Stimulated activated CD8-positive, alpha-beta memory T cell treated with anti-CD3 and anti-CD28 coated beads, Interleukin-7, amount 100 ng/mL, for 24 hours (primary cell): Measurements from ENCODE around the gene KIF5A.
A peak's percentile ranks its signal among the peaks of the same experiment; 100 is the strongest.
"Not testable (repeated sequence)": the region's sequence is repeated elsewhere in the genome, so short reads cannot be mapped to it uniquely, and the experiment has no call there.

ENCODE experiments used
- DNase-seq: peaks from one replicate; pipeline ENCODE4 v3.0.0-alpha.2; 2020; ENCODE audit warnings: low read depth

The KIF5A gene

DNA sequence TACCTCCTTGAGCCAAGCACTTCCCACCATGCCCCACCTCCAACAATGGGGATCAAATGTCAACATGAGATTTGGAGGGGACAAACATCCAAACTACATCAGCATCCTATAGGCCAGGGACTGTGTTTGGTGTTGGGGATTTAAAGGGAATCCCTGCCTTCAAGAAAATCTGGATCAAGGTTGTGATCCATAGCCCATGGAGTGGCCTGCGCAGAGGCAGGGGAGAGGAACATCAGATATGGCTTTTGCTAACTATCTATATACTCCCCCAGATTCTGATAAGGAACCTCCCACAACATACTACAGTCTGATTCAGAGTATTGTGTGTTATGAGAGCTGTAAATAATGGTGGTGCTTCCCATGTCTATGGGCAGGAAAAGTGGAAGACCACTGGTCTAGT lies 5.1 kb downstream of the KIF5A start:
- DNase-seq = no peak

DNA sequence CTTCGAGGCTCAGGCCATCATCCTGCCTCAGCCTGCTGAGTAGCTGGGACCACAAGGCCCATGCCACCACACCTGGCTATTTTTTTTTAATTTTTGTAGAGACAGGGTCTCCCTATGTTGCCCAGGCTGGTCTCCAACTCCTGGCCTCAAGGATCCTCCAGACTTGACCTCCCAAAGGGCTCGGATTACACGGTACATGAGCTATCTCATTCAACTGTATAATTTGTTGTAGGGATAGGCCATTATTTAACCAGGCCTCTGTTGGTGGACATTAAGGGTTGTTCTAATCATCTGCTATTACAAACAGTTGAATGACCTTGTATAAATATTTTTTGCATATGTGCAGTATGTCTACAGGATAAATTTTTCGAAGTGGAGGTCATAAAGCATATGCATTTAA lies 9.0 kb downstream of the KIF5A start:
- DNase-seq = no peak

DNA sequence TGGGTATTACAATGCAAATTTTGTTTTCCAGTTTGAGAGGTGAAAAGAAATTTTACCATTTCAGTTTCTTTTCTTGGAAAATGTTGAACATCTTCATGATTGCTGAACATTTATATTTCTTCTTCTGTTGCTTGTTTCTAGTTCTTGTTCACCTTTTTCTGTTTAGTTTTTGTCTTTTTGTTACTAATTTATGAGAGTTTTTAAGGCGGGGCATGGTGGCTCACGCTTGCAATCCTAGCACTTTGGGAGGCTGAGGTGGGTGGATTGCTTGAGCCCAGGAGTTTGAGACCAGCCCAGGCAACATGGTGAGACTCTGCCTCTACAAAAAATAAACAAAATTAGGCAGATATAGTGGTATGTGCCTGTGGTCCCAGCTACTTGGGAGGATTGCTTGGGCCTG lies 10.7 kb downstream of the KIF5A start:
- no peak for DNase-seq

DNA sequence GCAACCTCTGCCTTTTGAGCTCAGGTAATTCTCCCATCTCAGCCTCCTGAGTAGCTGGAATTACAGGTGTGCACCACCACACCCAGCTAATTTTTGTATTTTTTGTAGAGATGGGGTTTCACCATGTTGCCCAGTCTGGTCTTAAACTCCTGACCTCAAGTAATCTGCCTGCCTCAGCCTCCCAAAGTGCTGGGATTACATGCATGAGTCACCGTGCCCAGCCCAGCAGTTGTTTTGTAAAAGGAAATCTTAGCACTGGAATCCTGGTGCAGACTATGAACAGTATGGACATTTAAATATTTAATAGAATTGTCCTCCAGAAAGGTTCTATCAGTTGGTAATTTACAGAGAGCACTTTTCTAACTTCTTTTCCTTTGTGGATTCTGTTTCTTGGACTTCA lies 11.3 kb downstream of the KIF5A start:
- DNase-seq = not testable (repeated sequence)

DNA sequence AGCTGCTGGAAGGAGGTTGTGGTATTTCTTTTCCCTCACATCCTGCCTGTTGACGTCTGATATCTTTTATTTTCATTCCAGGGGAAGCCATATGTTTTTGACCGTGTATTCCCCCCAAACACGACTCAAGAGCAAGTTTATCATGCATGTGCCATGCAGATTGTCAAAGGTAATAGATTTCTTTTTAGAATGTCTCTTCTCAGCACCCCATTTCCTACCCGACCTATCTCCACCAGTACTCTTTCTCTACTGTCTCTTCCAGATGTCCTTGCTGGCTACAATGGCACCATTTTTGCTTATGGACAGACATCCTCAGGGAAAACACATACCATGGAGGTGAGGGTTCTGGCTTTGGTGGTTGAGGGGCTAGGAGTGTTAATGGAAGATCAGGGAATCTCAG lies 13.5 kb downstream of the KIF5A start:
- no peak for DNase-seq

DNA sequence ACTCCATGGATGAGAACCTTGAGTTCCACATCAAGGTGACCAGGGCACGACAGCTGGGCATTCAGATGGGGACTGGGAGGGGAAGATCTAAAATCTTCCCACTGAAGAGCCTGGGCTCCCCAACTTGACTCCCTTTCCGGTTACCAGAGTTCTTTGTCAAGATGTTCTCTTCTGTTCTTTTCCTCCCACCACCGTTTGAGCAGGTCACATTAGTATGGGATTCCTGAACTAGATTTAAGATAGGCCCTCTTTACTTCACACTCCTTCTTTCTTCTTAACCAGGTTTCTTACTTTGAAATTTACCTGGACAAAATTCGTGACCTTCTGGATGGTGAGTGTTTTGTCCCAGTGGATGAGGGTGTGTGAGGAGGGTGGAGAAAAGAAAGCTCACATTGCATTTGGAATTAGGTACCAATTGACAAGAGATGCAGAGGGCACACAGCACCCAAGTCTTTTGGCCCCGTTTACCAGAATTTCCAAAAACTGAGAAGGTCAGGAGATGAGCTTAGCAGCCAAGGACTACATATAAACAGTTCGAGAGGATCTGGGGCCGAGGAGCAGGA lies 14.4 kb downstream of the KIF5A start:
- DNase-seq = no peak

DNA sequence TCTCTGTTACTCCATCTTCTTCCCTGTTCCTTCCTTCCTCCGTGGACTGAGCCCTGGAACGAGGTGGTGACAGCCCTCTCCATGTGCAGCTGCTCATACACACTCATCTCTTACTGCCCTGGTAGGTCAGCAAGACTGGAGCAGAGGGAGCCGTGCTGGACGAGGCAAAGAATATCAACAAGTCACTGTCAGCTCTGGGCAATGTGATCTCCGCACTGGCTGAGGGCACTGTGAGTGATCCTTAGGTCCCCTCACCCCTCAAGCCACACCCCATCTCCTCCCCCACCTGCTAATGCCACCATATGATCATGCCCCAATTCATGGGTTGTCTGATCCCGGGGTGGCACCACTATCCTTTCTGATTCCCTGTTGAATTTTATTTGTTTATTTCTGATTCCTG lies 19.0 kb downstream of the KIF5A start:
- DNase-seq = no peak

DNA sequence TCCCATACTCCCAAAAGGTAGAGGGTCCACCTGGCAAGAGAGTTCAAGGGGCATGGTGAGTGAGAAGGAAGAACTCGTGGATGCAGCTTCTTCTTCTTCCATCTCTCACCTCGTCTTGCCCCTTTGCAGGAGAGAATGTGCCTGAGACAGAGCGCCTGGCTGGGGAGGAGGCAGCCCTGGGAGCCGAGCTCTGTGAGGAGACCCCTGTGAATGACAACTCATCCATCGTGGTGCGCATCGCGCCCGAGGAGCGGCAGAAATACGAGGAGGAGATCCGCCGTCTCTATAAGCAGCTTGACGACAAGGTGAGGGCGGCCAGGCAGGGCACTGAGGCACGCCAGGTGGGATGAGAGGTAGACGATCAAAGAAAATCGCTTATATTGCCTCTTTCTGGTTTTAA lies 20.0 kb downstream of the KIF5A start:
- DNase-seq = no peak

DNA sequence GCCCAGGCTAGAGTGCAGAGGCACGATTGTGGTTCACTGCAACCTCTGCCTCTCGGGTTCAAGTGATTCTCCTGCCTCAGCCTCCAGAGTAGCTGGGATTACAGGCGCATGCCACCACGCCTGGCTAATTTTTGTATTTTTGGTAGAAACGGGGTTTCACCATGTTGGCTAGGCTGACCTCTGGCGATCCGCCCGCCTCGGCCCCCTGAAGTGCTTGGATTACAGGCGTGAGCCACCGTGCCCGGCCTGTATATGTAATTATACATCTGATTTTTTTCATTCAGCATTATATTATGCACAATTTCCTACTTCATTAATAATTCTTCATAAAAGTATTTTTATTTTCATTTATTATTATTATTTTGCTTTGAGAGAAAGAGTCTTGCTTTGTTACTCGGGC lies 20.6 kb downstream of the KIF5A start:
- DNase-seq = not testable (repeated sequence)

DNA sequence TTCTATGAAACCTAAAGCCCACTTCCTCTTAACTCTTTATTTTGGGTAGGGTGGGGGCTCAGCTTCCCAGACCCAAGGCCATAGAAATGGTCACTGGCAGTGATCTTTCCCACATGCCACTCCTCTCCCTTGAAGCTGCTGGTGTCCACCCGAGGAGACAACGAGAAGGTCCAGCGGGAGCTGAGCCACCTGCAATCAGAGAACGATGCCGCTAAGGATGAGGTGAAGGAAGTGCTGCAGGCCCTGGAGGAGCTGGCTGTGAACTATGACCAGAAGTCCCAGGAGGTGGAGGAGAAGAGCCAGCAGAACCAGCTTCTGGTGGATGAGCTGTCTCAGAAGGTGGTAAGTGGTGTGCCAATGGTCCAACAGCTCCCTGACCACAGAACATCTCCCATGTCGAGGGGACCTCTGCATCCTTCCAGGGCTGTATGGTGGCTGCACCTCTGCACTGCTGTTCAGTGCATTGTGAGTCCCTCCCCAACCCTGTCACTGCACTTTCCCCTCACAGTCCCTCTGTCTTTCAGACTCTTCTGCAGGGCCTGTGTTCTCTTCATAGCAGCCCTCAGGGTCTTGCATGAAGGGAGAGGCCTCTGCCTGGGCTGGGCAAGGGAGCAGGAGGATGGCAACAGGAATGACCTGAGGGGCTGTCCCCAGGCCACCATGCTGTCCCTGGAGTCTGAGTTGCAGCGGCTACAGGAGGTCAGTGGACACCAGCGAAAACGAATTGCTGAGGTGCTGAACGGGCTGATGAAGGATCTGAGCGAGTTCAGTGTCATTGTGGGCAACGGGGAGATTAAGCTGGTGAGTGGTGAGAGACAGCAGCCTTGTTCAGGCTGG lies 22.3 kb downstream of the KIF5A start:
- DNase-seq = no peak

DNA sequence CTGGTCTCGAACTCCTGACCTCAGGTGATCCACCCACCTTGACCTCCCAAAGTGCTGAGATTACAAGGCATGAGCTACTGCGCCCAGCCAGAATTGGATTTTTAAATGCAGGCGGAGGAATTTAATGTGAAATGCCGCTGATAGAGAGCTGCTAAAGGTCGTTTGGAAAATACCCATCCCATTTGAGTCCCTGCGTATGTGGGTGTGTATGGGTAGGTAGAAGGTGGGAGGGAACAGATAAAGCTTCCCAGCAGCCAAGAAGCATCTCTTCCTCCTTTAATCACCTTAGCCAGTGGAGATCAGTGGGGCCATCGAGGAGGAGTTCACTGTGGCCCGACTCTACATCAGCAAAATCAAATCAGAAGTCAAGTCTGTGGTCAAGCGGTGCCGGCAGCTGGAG lies 25.0 kb downstream of the KIF5A start:
- DNase-seq = no peak

DNA sequence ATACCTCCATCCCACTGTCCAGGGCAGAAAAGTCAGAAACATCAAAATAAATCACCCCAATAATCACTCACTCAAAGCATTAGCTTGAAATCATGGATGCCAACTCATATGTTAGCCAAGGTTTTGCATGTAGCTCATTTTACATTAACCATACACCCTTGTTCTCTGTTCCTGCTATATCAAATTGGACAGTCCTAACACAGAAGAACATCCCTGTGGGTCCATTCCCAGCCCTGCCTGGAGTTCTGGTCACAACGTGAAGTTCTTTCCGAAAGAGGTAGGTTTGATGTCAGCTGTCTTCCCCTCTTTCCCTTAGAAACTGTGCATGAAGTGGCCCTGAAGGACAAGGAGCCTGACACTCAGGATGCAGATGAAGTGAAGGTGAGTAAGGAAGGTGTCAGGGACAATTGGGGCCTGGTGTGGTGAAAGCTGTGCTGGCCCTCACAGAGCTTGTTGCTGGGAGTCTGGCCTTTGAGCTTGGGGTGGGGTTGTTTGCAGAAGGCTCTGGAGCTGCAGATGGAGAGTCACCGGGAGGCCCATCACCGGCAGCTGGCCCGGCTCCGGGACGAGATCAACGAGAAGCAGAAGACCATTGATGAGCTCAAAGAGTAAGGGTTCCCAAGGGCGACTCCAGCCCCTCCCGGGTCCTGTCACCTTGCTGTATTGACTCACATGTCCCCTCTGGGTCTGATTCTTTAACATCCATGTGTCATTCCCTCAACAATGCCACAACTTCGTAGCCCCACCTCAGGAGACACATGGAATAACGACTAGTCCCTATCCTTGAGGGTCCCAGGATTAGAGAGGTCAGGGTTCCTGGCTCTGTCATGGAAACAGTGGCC lies 26.1 kb downstream of the KIF5A start:
- DNase-seq = no peak

DNA sequence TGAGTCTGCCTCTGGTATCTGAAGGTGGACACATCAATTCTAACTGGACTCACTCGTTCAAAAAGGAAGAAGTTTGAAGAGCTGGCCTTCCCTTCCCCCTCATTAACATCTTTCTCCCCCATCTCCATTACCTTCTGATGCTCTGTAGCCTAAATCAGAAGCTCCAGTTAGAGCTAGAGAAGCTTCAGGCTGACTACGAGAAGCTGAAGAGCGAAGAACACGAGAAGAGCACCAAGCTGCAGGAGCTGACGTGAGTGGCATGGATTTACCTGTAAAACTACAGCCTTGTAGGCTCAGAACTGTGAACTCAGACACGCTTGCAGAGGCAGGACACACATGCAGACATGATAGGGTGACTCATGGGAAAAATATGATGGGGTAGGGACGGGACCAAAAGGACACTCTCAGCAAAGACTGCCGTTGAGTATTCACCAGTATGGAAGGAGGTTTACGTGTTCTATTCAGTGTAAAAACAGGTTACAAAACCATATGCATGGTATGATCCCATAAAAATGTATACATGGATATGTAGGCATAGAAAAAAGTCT lies 26.8 kb downstream of the KIF5A start:
- DNase-seq = no peak

DNA sequence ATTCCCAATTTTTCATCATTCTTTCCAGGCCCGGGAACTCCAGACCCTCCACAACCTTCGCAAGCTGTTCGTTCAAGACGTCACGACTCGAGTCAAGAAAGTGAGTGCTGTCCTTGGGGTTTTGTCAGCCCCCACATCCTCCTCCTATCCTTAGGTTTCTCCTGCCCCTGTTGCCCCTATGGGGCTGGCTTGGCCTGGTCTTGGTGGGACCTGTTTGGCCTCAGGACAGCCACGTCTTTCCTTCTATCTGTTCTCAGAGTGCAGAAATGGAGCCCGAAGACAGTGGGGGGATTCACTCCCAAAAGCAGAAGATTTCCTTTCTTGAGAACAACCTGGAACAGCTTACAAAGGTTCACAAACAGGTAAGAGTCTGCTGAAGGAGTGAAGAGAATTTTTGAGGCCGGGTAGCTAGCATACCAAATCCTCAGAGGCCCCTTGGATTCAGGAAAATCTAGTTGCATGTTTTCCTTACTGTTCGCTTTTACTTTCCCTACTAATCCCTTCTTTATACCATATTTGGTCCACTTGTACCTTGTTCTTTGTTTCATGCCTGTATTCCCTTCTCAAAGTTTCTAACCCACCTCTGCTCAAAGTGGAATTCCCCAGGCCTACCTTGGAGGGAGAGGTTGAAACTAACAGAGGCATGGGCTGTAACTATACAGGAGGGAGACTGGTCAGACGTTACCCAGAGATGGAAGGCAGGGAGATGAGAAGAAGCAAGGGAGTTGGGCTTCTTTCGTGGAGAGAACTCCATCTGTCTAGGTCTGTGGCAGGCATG lies 28.3 kb downstream of the KIF5A start:
- no peak for DNase-seq

DNA sequence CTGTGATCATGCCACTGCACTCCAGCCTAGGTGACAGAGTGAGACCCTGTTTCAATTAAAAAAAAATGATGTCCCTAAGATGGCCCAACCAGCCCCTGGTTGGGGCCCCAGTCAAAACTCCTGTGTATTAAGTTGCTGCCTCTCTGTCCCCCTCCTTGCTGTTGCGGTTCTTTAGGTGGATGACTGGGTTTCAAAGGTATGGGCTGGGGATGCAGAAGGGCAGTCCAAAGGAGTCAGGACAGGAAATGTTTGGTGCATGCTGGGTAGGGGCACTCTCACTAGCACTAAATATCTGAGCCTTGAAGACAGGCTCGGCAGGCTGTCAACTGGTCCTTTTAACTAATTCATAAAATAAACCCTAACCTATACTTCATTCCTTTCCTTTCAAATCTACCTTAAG lies 29.2 kb downstream of the KIF5A start:
- no peak for DNase-seq

DNA sequence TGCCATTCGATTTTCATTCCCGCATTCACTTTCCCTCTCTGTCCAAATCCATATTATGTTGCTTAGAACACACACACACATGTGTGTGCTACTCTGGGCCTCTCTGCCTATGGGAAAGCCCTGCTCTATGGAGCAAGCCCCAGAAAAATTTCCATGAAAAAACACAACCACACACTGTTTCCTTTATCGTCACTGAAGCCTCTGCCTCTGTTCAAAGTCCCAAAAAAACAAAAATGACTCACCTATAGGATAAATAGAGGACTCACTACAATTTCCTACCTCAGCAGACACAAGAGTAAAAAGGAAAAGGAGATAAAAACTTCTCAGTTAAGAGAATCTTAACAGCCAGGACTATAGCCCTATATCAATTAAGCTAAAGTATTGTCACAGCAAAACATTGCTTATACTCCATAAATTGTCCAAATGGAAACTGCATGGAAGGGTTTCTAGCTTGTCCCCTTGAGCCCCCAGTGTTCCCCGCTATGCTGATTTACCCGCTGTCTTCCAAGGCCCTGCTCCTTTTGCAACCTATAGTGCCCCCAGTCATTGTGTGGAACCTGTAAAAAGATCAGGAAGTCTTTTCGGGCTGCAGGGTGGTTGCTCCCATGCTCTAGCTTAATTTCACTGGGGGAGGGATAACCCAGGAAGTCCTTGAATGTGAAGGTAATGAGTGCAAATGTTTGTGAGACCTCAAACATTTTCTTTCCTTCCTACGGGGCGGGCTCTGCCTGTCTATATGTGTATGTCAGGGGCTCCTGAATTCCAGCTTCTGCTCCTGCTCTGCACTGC lies 30.0 kb downstream of the KIF5A start:
- no peak for DNase-seq

DNA sequence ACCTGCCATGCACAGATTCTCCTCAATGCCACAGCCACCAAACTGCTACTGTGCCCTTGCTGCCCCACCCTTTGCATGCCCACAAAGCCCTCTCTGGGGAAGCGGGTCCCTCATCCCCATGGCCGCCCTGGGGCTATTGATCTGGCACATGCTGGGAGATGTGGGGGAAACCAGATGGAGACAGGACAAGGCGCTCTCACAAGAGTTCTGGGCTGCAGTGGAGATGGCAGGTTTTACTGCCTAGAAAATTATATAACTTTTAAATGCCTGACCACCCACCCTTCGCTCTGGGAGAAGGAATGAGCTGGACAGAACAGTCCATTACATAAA lies 30.6 kb downstream of the KIF5A start:
- DNase-seq = no peak

DNA sequence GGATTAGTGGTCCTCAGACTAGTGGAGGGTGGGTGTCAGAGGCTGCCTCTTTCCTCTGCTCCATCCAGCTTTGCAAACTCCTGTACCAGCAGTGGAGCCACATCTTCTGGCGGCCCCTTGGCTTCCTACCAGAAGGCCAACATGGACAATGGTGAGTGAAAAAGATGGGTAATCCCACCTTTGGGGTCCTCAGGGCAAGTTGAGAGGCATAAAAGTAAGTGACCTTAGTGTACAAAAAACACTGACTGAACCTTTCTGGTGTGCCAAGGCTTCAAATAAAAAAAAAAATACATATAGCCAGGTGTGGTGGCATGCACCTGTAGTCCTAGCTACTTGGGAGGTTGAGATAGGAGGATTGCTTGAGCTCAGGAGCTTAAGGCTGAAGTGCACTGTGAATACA lies 32.0 kb downstream of the KIF5A start:
- no peak for DNase-seq

DNA sequence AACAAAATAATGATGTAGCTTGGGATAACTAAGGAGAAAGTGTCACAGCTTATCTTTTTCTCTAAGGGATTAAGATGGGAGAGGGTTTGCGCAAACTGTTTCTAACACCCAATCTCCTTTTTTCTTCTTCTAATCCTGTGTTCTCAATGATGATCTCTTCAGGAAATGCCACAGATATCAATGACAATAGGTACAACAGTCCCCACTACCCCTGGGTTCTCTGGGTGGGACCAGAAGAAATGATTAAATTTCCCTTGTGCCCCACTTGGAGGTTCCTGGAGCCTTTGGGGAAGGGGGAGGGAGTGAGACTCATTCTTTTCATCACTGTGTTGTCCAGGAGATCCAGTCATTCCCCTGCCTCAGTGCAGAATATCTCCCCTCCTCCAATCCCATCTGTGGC lies 32.6 kb downstream of the KIF5A start:
- DNase-seq = no peak

DNA sequence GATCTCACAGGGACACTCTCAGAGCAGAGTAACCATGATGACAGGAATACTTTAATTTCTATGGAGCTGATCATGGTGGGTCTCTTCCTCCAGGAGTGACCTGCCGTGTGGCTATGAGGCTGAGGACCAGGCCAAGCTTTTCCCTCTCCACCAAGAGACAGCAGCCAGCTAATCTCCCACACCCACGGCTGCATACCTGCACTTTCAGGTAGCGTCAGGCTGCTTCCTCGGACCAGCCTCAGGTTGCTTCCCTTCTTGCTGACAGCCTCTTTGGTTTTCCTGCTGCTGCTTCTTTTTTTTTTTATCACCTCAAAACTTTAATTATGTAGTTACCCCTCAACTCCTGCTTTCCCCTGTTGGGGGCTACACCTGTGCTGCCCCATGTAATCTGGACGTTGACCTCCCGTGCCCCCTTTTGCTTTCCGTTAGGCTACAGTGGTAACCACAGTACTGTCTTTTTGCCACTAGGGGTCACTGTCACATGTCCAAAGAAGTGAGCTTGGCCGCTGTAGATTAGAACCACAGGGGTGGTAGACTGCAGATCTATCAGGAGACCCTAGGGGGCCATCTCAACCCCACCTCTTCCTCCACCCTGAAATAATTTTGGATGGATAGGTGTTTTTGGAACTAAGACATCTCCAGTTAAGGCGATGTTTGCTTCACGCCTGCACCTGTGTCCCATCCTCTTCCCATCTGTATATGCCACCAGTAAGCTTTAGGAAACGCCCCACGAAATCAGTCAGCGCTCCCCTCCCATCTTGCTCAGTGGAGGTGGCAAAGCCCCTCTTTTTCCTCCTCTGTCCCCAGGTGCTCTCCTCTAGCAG lies 33.4 kb downstream of the KIF5A start:
- DNase-seq = peak; percentile 10
